ENCODE measurements around the gene NUP98.

Gene NUP98

DNA sequence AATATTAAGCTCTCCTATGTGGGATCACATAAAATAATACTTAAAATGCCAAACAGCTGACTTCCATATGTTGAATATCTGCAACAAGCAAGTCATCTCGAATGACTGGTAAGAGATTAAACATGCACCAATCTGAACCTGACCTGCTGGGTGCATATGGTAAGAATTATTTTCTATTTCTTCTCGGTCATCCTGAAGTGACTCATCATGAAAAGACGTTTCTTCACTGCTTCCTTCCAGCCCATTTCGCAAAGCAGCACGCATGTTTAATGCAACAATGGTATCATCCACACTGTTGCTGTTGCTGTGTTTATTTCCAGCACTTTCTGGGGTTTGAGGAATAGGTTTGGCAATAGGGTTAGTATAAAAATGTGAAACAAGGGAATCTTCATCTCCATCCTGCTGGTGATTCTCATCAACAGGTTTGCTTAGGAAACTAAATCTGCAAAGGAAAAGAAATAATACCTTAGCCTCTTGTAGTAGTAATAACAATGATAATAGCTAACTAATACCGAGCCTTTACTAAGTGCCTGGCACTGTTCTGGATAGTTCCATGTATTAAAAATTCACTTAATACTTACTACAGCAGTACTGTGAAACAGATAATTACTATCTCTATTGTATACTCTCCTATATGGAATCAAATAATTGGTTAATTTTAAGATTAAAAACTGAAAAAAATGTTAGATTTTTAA lies 74.2 kb downstream of the NUP98 start:
- DNase-seq: no peak

DNA sequence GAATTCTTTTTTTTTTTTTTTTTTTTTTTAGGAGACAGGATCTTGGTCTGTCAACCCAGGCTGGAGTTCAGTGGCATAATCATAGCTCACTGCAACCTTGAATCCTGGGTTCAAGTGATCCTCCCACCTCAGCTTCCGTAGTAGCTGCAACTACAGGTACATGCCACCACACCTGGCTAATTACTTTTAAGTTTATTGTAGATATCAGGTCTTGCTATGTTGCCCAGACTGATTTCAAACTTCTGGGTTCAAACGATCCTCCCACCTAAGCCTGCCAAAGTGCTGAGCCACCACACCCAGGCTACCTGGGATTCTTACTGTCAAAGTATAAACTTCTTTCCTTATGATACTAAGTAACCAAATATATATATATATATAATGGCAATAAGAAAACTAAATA lies 75.3 kb downstream of the NUP98 start:
- no peak for DNase-seq

- no peak for DNase-seq
These were observed 76.4 kb downstream of the NUP98 start for GRCh38 chr11:3720997-3721396.

DNA sequence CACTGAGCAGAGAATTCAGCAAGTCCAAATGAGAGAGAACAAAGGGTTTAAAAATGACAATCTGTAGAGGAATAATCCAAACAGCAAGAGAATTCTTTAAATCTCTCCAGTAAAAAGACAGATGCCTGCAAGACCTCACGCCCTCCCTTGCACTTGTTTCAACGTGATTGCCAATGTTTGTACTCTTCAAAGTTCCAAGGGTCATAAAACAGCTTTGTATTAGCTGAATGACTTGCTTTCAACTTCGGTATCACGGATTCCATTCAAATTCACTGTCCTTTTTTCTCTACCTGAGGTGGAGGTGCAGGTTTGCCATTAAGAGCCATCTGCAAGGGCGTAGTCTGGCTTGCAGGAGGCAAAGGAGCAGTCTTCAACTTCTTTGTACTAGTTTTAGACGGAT lies 85.1 kb downstream of the NUP98 start:
- no peak for DNase-seq

- no peak for DNase-seq
These were observed 86.7 kb downstream of the NUP98 start for GRCh38 chr11:3710485-3711259.

- DNase-seq: no peak
These were observed 87.4 kb downstream of the NUP98 start for GRCh38 chr11:3709977-3710376.

DNA sequence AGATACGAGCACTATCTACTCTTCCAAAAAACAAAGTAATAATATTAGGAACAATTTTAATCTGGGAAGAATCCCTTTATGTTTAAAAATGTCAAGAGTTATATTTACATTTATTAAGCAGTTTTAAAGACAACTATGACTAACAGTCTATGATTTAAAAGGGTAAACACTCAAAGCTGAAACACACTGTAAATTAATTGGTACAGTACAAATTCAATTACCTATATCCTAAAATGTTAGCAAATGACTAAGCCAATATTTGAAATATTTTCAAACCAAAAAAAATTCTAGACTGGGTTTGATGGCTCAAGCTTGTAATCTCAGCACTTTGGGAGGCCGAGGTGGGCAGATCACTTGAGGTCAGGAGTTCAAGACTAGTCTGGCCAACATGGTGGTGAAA lies 90.2 kb downstream of the NUP98 start:
- DNase-seq: no peak

GRCh38 chr11:3703383-3703782 lies 94.0 kb downstream of the NUP98 start:
- no peak for DNase-seq

GRCh38 chr11:3700910-3701309 lies 96.4 kb downstream of the NUP98 start:
- DNase-seq: no peak

DNA sequence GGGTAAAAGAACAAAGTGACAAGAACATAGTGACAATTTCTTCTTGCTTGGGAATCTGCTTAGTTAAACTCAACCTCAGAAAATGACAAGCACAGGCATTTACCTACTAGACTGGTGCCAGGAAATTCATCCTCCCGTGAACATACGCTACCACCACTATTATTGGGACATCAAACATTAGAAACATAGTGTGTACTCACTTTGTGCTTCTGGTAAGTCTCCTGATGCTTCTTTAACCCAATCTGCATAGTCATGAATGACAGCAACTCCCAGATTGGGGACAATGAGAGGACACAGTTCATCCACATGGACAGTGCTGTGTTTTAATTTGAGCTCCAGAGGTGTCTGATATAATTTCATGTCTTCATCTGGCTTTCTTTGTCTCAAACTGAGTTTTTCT lies 96.9 kb downstream of the NUP98 start:
- no peak for DNase-seq

DNA sequence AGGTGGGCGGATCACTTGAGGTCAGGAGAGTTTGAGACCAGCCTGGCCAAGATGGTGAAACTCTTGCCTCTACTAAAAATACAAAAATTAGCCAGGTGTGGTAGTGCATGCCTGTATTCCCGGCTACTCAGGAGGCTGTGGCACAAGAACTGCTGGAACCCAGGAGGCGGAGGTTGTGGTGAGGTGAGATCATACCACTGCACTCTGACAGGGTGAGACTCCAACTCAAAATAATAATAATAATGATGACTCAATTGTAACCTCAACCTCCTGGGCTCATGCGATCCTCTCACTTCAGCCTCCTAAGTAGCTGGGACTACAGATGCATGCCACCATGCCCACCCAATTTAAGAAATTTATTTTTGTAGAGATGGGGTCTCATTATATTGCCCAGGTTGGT lies 110.6 kb downstream of the NUP98 start:
- no peak for DNase-seq

- DNase-seq: no peak
These were observed 111.4 kb downstream of the NUP98 start for GRCh38 chr11:3685923-3686322.

GRCh38 chr11:3684819-3685172 lies 112.6 kb downstream of the NUP98 start:
- DNase-seq: no peak

DNA sequence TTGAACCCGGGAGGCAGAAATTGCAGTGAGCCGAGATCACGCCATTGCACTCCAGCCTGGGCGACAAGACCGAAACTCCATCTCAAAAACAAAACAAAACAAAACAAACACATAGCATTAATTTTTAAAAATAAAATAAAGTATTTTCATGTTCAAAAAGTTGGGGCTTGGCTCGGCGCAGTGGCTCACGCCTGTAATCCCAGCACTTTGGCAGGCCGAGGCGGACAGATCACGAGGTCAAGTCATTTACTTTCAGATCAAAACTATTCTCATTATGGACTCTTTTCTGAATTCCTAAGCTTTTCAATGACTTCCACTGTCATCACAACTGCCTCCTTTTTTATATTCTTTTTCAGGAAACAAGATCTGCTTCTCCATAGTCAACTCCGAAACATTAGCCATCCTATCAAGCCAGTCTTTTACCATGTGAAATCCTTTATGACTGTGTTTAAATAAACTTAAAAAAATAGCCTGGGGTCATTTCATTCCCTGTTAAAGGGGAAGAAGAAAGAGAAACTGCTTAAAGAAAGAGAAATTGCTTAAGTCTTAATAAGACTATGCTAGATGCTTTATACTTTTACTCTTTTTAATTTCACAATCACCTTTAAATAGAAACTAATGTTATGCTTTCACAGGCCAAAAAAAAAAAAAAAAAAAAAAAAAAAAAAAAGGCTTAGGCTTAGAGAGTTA lies 113.1 kb downstream of the NUP98 start:
- no peak for DNase-seq

DNA sequence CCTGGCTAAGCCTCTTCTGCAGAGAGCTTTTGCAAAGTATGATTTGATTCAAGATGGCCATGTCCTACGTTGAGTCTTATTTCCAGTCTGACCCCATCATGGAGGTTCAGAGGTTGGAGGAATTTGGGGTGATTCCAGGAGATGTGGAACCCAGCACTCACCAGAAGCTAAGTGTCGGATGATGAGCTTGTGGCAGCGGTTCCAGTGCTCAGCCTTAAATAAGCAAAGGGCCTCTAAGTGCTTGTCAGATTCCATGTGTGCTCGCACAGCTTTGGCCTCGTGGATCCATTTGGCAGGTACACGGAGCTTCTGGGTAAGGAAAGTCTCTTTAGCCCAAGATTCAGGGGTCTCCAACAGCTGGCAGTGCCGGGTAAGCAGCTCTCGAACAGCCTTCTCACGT lies 114.3 kb downstream of the NUP98 start:
- no peak for DNase-seq

DNA sequence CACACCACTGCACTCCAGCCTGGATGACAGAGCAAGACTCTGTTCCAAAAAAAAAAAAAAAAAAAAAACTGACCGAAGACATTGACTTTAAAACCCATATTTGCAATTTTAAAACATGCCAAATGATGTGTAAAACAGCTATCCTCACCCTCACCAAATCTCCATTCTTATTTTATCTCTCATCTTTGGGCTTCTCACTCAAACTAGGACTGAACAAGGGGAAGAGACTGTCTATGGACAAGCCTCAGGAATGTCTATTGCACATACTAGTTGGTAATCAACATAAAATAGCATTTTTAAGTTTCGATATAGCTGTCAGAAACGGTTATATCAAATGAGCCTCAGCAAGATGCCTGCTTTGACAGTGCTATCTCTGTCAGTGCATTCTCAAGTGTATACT lies 118.3 kb downstream of the NUP98 start:
- no peak for DNase-seq

DNA sequence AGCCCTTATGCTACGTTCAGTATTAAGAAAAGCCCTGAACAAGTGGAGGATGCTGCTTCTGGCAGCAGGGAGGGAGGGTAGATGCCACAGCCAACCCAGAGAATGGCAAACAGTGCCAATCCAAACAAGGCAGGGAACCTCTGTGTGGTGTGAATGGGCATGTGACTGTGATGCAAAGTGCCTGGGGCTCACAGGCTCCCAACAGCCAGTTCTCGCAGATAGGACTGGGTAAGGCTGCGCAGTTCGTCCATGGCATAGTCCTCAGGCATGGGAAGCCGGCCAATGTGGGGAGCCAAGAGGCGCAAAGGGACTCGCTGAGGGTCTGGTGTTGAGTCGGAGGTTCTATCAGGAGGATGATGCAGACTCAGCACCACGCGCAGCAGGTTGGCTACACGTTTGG lies 121.4 kb downstream of the NUP98 start:
- no peak for DNase-seq

DNA sequence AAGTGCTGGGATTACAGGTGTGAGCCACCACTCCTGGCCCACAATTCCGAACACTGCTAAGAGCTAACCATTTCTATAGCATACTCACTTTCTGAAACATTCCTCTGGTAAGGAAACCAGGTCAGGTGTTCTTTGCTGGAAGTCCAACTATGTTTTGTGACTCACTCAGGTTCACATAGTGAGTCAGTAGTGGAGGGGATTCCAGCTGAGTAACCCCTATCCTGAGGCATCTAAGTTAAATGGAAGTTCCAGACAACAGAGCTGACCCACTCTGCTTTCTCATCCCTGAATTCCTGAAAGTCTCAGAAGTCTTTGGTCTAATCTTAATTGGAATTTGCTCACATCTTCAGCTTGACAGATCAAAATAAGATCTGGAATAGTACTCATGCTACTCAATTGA lies 123.2 kb downstream of the NUP98 start:
- DNase-seq: no peak

DNA sequence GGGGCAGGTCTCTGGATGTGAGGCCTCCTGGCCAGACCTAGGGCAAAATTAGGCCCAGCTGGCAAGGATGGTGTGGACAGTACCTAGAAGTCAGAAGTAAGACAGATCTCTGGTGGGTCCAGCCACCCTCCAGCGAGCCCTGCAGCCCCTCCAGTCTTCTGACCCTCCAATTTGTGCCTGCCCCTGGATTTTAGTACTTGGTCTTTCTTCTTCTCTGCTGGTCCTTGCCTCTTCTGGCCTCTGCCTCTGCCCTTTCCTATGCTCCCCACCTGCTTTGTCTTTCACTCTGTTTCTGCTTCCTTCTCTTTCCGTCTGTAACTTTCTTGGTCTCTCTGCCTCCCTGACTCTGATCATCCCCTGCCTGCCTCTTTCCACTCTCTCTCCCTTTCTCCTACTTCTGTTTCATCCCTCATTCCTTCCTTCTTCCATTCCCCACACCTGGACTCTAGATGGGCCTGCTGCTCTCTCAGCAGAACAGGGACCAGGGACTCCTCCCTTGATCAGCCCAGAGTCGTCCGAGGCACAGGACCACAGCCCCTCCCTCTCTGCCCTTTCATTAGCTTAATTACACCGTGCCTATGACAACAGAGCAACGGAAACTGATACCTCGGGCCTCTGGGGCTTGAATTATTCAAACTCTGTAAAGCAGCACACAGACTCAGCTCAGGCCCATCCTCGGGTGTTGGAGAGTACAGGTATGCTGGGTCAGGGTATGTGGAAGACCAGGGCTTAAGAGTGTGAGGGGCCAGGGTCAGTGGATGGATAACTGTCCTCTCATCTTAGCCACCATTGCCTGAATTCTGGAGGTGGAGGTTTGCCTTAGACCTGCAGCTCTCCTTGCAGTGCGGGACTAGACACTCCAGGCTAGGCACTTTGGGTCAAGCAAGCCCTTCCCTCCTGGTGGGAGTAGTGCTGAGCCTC lies 125.8 kb downstream of the NUP98 start, which contains the start of gene CHRNA10:
Gene CHRNA10 (minus strand): TSS at position 51 of the 921 bp plus-strand sequence. CDS start 72 bp downstream, outside the sequence.
- DNase-seq: no peak

DNA sequence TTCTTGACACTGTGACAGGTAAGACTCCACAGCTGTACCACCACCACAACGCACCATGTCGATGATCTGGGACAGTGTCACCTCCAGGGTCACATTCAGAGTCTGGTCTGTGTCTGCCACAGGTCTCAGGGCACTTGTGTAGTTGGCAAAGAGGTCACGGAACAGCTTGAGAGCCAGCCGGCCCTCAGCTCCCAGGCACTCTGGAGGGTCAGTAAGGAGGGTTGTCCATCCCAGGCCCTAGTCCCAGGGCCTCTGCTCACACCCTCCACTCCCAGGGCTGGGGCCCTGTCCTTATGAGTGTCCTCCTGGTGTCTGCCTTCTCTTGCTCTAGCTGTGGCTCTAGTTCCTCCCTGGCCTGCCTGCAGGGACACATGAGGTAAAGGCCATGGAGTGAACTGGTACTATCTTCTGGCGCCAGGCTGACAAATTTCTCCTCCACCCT lies 127.6 kb downstream of the NUP98 start:
- DNase-seq: no peak

DNA sequence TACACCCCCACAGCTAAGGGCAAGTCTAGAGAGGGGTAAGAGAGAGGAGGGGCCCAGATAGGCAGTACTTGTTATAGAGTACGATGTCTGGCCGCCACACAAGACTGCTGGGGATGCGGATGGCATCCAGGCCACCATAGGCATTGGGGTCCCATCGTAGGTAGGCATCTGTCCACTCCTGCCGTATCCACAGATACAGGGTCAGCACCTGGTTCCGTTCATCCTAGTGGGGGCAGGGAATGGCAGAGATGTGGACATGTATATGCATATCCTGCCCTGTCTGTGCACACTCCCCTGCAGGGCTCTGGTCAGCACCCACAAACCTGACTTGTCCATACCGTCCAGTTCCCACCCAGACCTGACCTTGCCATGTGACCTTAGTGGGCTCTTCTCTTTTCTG lies 128.2 kb downstream of the NUP98 start:
- no peak for DNase-seq

DNA sequence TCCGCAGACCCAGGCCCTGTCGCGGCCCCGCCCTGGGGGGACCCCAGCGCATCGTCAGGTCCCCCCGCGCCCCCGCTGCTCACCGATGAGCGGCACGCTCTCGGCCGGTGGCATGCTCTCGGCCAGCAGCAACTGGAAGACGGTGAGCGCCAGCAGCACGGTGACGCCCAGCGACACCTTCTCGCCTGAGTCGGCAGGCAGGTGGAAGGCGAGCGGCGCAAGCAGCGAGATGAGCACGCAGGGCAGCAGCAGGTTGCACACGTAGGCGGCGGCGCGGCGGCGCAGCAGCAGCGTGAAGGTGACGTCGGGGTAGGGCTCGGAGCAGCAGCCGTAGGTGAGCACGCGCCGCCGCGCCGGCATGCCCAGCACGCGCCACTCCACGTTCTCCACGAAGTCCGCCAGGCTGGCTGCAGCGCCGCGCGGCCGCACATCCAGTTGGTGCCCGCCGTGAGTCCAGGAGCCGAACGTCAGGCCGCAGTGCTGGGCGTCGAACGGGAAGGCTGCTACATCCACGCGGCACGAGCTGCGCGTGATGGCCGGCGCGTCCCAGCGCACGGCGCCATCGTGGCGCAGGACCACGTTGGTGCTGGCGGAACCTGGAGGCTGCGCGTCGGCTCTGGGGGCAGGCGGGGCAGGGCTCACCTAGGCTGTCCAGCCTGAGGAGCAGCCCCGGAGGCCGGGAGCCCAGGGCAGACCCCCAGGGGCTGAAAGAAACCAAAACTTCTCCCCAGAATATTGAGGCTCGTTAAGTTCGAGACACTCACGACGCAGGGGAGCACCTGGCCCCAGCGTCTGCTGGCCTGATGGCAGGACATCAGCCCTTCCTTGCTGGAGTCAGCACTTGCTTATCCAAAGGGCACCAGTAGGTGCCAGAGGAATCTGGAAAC lies 130.0 kb downstream of the NUP98 start:
- DNase-seq: no peak

Data from DMS53 (cell line).